ENCODE results near the gene SYNM. TPM values are rescaled to one million over a fixed set of nuclear protein-coding genes. Genes with fewer than 3 reads are reported as not detected.

The SYNM gene
- total RNA-seq, 2 donors from 2014 or later = 2.3 to 12.5 TPM

DNA sequence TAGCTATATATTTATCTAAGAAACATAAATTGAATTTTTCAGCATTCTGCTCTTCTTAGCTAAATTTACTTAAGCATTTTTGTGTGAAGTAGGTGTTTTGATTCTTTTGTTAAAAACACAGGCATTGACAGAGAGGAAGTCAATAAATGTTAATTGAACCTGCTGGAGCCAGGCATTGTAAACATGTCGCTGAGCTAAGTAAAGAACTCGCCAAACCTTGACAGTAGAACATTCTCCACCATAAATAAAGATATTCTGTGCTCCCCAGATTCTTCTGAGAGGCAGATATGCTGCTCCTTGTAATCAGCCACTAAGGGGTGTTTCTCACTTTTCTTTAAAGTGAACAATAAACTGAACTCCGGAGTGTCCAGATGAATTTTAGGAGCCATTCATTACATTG lies 38.4 kb downstream of the SYNM start:
- H3K4me1 Mint-ChIP-seq = peaks cover 59% of the 10 kb centered on the region
- Histone ChIP-seq H3K4me1 (ENCODE audit: control insufficient read depth, insufficient read depth, low read length) (peaks cover 27% of the 10 kb centered on the region), H3K27me3 (ENCODE audit: control insufficient read depth, insufficient read depth, low read length, poor library complexity, severe bottlenecking) (no peaks in the 10 kb centered on the region), H3K9me3 (ENCODE audit: control insufficient read depth, low read length) (no peaks in the 10 kb centered on the region), H3K27ac (ENCODE audit: low read depth, low read length) (peak overlapping the region; percentile 65), H3K9ac (ENCODE audit: extremely low read depth, low read length, poor library complexity, severe bottlenecking) (no peak overlapping the region), H3K4me3 (ENCODE audit: low read length) (peak overlapping the region; percentile 46), H3K36me3 (ENCODE audit: control insufficient read depth, insufficient read depth, low read length) (peaks cover 5% of the 10 kb centered on the region)
- TF ChIP-seq, protein P1, sequence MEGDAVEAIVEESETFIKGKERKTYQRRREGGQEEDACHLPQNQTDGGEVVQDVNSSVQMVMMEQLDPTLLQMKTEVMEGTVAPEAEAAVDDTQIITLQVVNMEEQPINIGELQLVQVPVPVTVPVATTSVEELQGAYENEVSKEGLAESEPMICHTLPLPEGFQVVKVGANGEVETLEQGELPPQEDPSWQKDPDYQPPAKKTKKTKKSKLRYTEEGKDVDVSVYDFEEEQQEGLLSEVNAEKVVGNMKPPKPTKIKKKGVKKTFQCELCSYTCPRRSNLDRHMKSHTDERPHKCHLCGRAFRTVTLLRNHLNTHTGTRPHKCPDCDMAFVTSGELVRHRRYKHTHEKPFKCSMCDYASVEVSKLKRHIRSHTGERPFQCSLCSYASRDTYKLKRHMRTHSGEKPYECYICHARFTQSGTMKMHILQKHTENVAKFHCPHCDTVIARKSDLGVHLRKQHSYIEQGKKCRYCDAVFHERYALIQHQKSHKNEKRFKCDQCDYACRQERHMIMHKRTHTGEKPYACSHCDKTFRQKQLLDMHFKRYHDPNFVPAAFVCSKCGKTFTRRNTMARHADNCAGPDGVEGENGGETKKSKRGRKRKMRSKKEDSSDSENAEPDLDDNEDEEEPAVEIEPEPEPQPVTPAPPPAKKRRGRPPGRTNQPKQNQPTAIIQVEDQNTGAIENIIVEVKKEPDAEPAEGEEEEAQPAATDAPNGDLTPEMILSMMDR (conservative IDR thresholded peaks at IDR 0.05) = no peak
- H3K27ac Mint-ChIP-seq = peak overlapping the region; percentile 92
- 35 to 38% methylated on average over 3 of the region's 3 CpGs for whole genome bisulfite sequencing, 2 experiments (ENCODE audit: insufficient coverage in 1 of 2, insufficient read length in 1 of 2)
- H3K4me3 Mint-ChIP-seq = peak overlapping the region; percentile 18
- no peaks in the 10 kb centered on the region for H3K27me3 Mint-ChIP-seq (ENCODE audit: insufficient read depth)
- H3K36me3 Mint-ChIP-seq (ENCODE audit: low read depth) = peaks cover 22% of the 10 kb centered on the region
- H3K9me3 Mint-ChIP-seq = no peaks in the 10 kb centered on the region
- peak; percentile 30 for DNase-seq

DNA sequence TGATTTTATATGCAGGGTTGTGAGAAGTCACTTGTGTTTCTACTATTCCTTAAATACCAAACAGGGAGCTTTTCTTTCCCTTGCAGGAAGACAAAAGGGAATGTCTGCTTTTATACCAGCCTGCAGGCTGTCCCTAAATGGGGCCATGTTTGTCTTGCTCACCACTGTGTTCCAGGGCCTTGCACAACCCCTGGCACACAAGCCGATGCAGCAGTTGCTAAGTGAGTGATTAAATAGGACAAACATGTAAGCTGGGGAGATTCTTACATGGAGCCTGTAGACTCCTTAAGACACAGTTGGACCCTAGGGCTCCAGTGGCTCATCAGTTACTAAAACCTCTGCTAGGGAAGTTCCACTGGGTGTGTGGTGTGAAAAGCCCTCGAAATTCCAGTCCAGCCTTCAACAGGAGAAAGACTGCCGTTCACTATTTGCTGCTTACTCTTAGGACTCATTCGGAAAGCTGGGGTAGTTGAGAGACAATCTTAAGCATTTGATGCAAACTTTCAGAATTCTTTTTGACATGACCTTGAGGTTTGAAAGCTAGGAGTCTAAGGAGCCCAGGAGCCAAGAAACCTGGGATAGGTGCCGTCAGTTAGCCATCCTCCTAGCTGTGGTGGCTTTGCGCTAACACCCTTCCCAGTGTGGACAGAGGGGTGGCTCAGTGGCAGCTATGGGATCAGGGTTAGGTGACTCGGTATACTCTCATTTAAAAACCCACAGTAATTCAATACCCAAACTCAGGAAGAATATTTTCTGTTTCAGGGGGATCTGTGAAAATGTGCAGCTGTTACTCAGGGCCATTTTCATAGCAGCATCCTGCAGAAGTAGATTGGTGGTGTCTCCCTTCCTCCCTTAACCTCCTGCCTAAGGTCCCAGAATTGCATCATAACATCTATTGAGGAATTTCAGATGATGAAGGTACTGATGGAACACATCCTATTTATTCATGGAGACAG lies 39.1 kb downstream of the SYNM start:
- peaks cover 64% of the 10 kb centered on the region for H3K4me1 Mint-ChIP-seq
- Histone ChIP-seq H3K27ac (ENCODE audit: low read depth, low read length) (peak overlapping the region; percentile 65), H3K9me3 (ENCODE audit: control insufficient read depth, low read length) (no peaks in the 10 kb centered on the region), H3K4me3 (ENCODE audit: low read length) (peak overlapping the region; percentile 46), H3K27me3 (ENCODE audit: control insufficient read depth, insufficient read depth, low read length, poor library complexity, severe bottlenecking) (no peaks in the 10 kb centered on the region), H3K36me3 (ENCODE audit: control insufficient read depth, insufficient read depth, low read length) (peaks cover 5% of the 10 kb centered on the region), H3K9ac (ENCODE audit: extremely low read depth, low read length, poor library complexity, severe bottlenecking) (no peak overlapping the region), H3K4me1 (ENCODE audit: control insufficient read depth, insufficient read depth, low read length) (peaks cover 27% of the 10 kb centered on the region)
- H3K36me3 Mint-ChIP-seq (ENCODE audit: low read depth) = peaks cover 21% of the 10 kb centered on the region
- TF ChIP-seq, protein P1 (conservative IDR thresholded peaks at IDR 0.05) = no peak
- DNase-seq = peak; percentile 60
- H3K4me3 Mint-ChIP-seq = peak overlapping the region; percentile 18
- H3K9me3 Mint-ChIP-seq = no peaks in the 10 kb centered on the region
- H3K27ac Mint-ChIP-seq = peak overlapping the region; percentile 92
- no peaks in the 10 kb centered on the region for H3K27me3 Mint-ChIP-seq (ENCODE audit: insufficient read depth)
- 75 to 87% methylated on average over 4 to 6 of the region's 7 CpGs for WGBS, 2 experiments (ENCODE audit: insufficient coverage in 1 of 2, insufficient read length in 1 of 2)

DNA sequence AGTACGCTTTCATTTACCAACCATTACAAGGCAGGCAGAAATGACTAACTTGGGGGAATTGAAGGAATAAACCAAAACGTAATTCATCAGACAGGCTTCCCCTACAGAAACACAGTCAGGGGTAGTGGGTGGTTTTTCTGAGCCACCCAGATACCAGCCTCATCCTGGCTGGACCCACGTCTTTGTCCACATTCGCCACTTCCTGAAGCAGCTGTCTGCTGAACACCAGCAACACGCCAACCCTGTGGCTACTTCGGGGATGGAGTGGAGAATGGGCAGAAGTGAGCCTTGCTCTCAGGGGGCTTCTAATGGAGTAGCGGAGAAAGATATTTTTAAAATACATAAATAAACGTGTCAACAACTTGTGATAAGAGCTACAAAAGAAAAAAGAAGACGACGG lies 40.1 kb downstream of the SYNM start:
- Histone ChIP-seq H3K4me3 (ENCODE audit: low read length) (no peak overlapping the region), H3K27me3 (ENCODE audit: control insufficient read depth, insufficient read depth, low read length, poor library complexity, severe bottlenecking) (no peaks in the 10 kb centered on the region), H3K27ac (ENCODE audit: low read depth, low read length) (no peak overlapping the region), H3K4me1 (ENCODE audit: control insufficient read depth, insufficient read depth, low read length) (peaks cover 22% of the 10 kb centered on the region), H3K9ac (ENCODE audit: extremely low read depth, low read length, poor library complexity, severe bottlenecking) (no peak overlapping the region), H3K9me3 (ENCODE audit: control insufficient read depth, low read length) (no peaks in the 10 kb centered on the region), H3K36me3 (ENCODE audit: control insufficient read depth, insufficient read depth, low read length) (peaks cover 10% of the 10 kb centered on the region)
- peak; percentile 43 for DNase-seq
- Mint-ChIP-seq H3K9me3 (no peaks in the 10 kb centered on the region), H3K4me1 (peaks cover 64% of the 10 kb centered on the region), H3K27me3 (ENCODE audit: insufficient read depth) (no peaks in the 10 kb centered on the region), H3K27ac (no peak overlapping the region), H3K4me3 (no peak overlapping the region), H3K36me3 (ENCODE audit: low read depth) (peaks cover 14% of the 10 kb centered on the region)
- 91 to 93% methylated on average over 8 to 9 of the region's 10 CpGs for WGBS, 2 experiments (ENCODE audit: insufficient coverage in 1 of 2, insufficient read length in 1 of 2)
- TF ChIP-seq, protein P1 (conservative IDR thresholded peaks at IDR 0.05) = no peak

All from endodermal cell (in vitro differentiated cells).